ENCODE measurements around the gene AKAP7.
"Not testable (repeated sequence)": the region's sequence is repeated elsewhere in the genome, so short reads cannot be mapped to it uniquely, and the experiment has no call there.

The AKAP7 gene

GRCh38 chr6:131135244-131136020 is at the start of gene AKAP7:
Gene AKAP7, plus strand, starts transcription at chr6:131135467. Its CDS starts 297 bp downstream, at chr6:131135764.
- DNase-seq (ENCODE audit: low spot score), result peak; percentile 68

GRCh38 chr6:131090339-131090738 is 44.9 kb upstream of the AKAP7 start:
- DNase-seq (ENCODE audit: low spot score), result not testable (repeated sequence)

- DNase-seq (ENCODE audit: low spot score), result not testable (repeated sequence)
Observed at GRCh38 chr6:131091944-131092343, 43.3 kb upstream of the AKAP7 start.

GRCh38 chr6:131093334-131093733 is 41.9 kb upstream of the AKAP7 start:
- DNase-seq (ENCODE audit: low spot score), result no peak

DNA sequence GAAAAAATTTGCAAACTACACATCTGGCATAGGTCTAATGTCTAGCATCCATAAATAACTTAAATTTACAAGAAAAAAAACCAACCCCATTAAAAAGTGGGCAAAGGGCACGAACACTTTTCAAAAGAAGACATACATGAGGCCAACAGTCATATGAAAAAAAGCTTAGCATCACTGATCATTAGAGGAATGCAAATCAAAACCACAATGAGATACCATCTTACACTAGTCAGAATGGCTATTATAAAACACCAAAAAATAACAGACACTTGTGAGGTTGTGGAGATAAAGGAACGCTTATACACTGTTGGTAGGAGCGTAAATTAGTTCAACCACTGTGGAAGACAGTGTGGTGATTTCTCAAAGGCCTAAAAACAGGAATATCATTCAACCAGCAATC is 38.5 kb upstream of the AKAP7 start:
- no peak for DNase-seq (ENCODE audit: low spot score)

- no peak for DNase-seq (ENCODE audit: low spot score)
Observed at GRCh38 chr6:131101911-131102680, 33.2 kb upstream of the AKAP7 start.

DNA sequence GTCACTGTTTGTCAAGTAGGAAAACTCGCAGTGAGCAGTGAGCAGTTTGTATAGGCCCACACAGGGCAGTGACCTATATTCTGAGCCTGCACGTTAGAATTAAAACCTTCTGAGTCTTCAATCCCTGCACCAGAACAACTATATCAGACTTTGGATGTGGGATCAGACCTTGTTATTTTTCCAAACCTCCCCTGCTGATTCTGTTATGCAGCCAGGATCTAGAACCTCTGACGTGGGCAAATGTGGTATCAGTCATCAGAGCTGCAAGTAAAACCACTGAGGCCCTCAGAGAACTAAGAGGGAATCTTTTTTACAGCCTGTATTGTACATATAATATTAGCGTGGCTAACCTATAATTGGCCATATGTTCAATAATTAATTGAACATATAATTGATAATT is 32.0 kb upstream of the AKAP7 start:
- no peak for DNase-seq (ENCODE audit: low spot score)

- no peak for DNase-seq (ENCODE audit: low spot score)
Observed at GRCh38 chr6:131103901-131104300, 31.4 kb upstream of the AKAP7 start.

GRCh38 chr6:131107151-131107550 is 28.1 kb upstream of the AKAP7 start:
- DNase-seq (ENCODE audit: low spot score), result no peak

DNA sequence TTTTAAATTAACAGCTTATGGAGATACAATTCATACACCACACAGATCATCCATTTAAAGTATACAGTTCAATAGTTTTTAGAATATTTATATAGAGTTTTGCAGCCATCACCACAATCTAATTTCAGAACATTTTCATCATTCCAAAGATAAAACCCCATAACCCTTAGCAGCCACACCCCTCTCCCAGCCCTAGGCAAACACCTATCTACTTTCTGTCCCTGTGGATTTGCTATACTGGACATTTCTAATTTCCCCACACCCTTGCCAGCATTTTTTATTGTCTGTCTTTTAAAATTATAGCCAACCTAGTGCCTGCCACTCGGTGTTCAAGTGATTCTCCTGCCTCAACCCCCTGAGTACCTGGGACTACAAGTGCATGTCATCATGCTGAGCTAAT is 23.0 kb upstream of the AKAP7 start:
- no peak for DNase-seq (ENCODE audit: low spot score)

- no peak for DNase-seq (ENCODE audit: low spot score)
Observed at GRCh38 chr6:131115651-131116050, 19.6 kb upstream of the AKAP7 start.

DNA sequence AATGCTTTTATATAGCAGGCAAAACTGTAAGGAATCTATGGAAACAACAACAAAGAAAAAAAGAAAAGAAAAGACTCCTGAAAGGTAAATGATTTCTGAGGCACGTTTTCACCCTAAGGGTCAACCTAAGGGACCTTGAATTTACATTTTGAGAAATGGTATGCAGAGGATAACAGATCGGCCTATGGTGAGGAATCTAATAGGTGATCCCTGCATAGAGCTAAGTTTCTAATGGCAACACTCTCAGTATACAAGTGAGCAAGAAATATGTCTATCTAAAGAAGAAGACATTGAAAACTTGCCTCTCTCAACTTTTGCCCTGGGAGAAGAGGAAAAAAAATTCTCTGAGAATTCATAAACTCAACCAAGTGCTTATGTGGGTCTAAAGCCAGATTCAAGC is 18.9 kb upstream of the AKAP7 start:
- DNase-seq (ENCODE audit: low spot score), result no peak

- peak; percentile 68 for DNase-seq (ENCODE audit: low spot score)
Observed at GRCh38 chr6:131116755-131117360, 18.4 kb upstream of the AKAP7 start.

DNA sequence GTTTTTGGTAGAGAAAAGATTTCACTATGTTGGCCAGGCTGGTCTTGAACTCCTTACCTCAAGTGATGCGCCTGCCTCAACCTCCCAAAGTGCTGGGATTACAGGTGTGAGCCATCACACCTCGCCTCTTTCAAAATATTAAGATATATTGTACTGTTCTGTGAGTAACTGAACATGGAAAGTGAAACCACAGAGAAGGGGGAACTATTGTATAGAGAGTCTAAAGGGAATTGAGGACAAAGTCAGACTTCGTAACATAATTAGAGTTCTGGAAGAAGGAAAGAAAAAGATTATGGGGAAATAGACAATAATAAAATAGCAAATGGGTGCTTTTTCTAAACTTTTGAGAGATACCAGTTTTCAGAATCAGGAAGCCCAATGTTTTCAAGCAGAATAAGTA is 17.4 kb upstream of the AKAP7 start:
- DNase-seq (ENCODE audit: low spot score), result peak; percentile 23

DNA sequence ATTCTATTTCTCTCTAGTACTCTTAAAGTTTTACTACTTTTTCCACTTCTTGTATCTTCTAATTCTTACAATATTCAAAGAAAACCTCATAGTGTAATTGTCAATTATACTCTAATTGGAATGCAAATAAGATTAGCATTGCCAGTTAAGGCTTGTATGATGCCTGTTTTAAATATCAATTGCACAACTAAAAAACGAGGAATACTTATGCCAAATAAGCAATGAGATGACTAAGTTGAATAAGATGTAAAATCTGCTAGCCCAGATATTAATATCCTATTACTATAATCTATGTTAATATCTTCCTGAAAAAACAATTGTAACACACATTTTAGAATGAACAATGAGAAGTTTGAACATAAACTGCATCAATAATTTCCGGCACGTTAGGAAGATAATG is 13.3 kb upstream of the AKAP7 start:
- no peak for DNase-seq (ENCODE audit: low spot score)

DNA sequence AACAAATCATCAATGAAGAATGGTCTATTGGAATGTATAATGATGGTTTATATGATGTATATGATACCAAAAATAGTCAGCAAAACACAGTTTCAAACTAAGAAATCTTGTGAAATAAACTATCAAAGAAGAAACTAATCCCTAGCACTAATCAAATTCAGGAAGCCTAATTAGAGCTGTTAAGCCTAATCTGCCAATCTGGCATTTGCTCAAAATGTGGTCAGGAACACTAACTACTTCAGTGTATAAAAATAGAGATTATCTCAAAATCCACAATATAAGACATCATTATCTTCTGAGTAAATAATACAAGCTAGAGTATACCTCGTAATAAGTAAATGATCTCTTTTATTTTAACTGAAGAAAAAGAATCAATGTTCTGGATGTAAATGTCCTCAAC is 12.8 kb upstream of the AKAP7 start:
- no peak for DNase-seq (ENCODE audit: low spot score)

DNA sequence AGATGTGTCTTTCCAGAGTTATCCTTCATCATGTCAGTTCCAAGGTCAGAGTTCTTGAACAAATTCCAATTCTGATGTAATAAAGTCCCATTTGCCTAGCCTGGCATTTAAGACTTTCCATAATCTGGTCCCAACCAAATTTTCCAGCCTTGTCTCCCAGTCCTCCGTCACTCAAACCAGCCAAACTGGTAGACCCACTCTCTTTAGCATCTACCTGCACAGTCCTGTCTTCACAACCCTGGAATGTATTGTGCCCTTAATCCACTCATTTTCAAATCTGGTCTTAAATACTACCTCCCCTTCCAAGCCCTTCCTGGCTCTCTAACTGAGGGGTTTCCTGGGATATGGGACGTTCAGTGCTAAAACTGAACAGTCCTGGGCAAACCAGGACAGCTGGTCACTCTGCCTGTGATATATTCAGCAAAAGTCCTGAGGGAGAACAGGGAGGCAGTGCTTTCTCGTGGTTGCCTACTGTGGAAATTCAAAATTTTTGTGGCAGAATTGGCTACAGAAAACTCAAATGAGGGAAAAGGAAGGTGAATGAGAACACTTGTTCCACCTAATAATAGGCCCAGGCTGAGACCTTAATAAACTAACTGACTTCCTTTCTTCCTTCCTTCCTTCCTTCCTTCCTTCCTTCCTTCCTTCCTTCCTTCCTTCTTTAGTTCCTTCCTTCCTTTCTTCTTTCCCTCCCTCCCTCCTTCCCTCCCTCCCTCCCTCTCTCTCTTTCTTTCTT is 10.8 kb upstream of the AKAP7 start:
- DNase-seq (ENCODE audit: low spot score), result no peak

- DNase-seq (ENCODE audit: low spot score), result no peak
Observed at GRCh38 chr6:131125431-131125830, 9.8 kb upstream of the AKAP7 start.

- DNase-seq (ENCODE audit: low spot score), result no peak
Observed at GRCh38 chr6:131129689-131130553, 5.3 kb upstream of the AKAP7 start.

DNA sequence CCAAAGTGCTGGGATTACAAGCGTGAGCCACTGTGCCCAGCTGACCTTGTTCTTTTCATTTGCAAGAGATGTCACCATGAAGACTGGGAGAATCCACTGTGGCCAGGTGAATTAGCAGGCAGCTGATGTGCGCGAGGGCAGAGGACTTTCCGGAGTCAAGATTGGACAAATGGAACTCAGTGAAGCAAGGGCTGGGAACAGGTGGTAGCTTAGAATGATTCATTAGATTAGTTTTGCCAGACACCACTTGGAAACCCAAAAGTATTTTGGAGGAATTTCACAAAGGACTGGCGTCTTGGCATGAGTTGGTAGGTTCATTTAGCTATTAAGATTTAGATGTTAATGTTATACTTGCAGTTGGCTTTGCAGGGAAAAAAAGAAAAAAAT is 4.7 kb upstream of the AKAP7 start:
- no peak for DNase-seq (ENCODE audit: low spot score)

DNA sequence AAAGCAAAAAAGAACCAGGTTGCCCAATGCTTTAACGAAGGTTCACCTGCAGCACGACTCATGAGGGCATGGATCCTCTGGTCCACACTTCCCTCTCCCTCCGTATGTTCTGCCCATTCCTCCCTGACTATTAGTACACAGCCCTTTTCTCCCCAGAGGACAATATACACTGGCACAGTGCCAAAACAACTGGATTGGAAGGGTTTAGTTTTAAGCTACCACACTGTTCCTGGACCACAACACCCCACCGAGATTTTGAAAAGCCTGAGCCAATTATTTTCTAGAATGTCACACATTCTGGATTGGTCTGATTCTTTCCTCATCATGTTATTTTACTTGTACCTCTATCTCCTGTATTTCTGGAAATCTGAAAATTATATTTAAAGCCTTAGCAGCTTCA is 2.9 kb upstream of the AKAP7 start:
- DNase-seq (ENCODE audit: low spot score), result no peak

All from NAMALWA (cell line).